ENCODE data around the gene FGF6.

Gene FGF6

DNA sequence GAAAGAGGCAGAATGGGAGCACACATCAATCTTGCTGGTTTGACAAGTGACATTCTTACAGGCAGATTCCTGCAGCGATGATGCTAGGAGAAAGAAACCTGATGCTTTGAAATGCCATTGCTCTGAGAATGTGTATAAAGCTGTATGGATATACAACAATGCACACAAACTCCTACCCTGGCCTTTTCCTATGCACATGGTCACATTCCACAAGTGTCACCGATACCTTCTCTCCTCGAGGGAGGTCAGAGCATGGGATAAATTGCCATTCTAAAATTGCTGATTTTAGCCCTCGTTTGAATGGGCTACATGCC lies 11.9 kb downstream of the FGF6 start:
- Histone ChIP-seq H3K4me1 (ENCODE audit: control extremely low read depth in 1 of 4, control insufficient read depth in 4 of 4, insufficient read depth in 4 of 4, low read length in 3 of 4) (peaks cover 1 to 28% (median 6%) of the 10 kb centered on the region in 4 experiments), H3K27me3 (replicated peaks in 2 of 5; ENCODE audit: control insufficient read depth in 4 of 5, insufficient read depth in 5 of 5, low read length in 4 of 5) (no peaks in the 10 kb centered on the region), H3K36me3 (ENCODE audit: control insufficient read depth in 4 of 4, insufficient read depth in 4 of 4, low read length in 3 of 4) (no peaks in the 10 kb centered on the region), H3K27ac (ENCODE audit: insufficient read depth in 1 of 2, low read depth in 1 of 2, low read length in 2 of 2, poor library complexity in 1 of 2, severe bottlenecking in 2 of 2) (no peak overlapping the region), H3K9me3 (ENCODE audit: control extremely low read depth in 1 of 5, control insufficient read depth in 4 of 5, insufficient read depth in 2 of 5, low read depth in 1 of 5, low read length in 4 of 5) (no peaks in the 10 kb centered on the region), H3K4me3 (ENCODE audit: control insufficient read depth in 1 of 7, extremely low read depth in 1 of 7, insufficient read depth in 4 of 7, low read depth in 2 of 7, low read length in 6 of 7) (no peak overlapping the region)
- ChIA-PET POLR2A (no interaction called here), CTCF (no interaction called here)
- no peak for DNase-seq
- WGBS (ENCODE audit: insufficient coverage) = 100% methylated on average over 3 of the region's 4 CpGs

DNA sequence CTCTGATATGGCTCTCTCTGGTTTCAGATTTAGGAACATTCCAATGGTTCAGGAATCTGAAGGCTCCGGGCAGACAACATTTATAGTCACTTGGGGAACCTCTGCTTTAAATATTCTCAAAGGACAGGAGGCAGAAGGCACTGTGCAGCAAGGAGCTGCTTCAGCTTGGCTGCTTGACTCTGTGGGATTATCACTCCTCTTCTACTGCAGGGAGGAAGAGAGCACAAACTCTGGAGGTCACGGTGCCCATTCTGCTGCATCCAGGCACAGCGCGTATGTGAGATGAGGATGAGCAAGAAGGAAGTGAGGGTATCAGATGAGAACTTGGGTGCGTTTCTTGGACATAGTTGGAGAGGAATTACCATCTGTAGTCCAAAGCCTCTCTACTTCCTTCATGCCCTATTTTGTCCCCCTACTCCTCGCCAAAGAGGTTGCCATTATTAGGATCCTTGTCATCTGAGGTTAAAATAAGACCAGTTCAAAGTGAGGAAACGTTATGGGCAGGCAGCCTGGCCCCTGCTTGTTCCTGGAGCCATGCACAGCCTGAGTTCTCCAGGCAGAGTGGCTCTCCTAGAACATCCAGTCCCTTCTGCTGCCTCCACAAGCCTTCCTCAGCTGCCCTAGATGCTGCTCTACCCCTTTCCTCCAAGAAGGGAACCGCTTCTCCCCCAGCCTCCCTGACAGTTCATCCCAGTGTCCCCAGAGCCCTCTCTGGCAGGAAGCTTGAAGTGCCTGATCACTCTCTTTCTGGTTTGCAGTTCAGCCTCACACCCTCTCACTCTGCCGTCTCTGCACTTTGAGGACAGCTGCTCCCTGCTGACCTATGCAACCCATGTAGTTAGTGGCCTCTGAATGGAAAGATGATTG lies 12.5 kb downstream of the FGF6 start:
- no peak overlapping the region for H3K4me3 ChIP-seq (ENCODE audit: control insufficient read depth in 1 of 7, extremely low read depth in 1 of 7, insufficient read depth in 4 of 7, low read depth in 2 of 7, low read length in 6 of 7)
- no peaks in the 10 kb centered on the region for H3K36me3 ChIP-seq (ENCODE audit: control insufficient read depth in 4 of 4, insufficient read depth in 4 of 4, low read length in 3 of 4)
- CTCF ChIA-PET = interaction anchor here (2.7 kb wide), 1 partner anchor 11 kb away, joined by 10 read pairs; no protein-coding TSS in a partner anchor
- H3K27ac ChIP-seq (ENCODE audit: insufficient read depth in 1 of 2, low read depth in 1 of 2, low read length in 2 of 2, poor library complexity in 1 of 2, severe bottlenecking in 2 of 2) = no peak overlapping the region
- H3K9me3 ChIP-seq (ENCODE audit: control extremely low read depth in 1 of 5, control insufficient read depth in 4 of 5, insufficient read depth in 2 of 5, low read depth in 1 of 5, low read length in 4 of 5) = no peaks in the 10 kb centered on the region
- no peaks in the 10 kb centered on the region for H3K27me3 ChIP-seq (replicated peaks in 2 of 5; ENCODE audit: control insufficient read depth in 4 of 5, insufficient read depth in 5 of 5, low read length in 4 of 5)
- 77% methylated on average over 5 of the region's 9 CpGs for WGBS (ENCODE audit: insufficient coverage)
- DNase-seq = no peak
- H3K4me1 ChIP-seq (ENCODE audit: control extremely low read depth in 1 of 4, control insufficient read depth in 4 of 4, insufficient read depth in 4 of 4, low read length in 3 of 4) = peaks cover 1 to 28% (median 6%) of the 10 kb centered on the region in 4 experiments
- POLR2A ChIA-PET = interaction anchor here (0.6 kb wide), 1 partner anchor 108 kb away, joined by 5 read pairs; no protein-coding TSS in a partner anchor

DNA sequence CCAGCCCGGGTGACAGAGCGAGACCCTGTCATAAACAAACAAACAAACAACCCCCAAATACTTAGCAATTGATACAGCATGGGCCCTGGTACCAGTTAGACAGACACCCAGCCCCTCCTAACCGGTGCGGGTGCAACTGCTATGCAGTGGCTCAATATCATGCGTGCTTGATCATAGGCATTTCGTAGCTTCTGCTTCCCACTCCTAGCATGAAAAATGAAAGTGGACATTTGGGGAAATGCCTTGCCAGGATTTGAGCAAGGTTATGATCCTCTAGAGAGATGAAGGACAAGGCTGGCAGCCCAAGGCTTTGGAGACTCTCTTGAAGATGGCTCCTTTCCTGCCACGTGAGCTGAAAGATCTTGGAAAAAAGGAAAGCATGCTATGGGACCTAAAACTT lies 13.7 kb downstream of the FGF6 start:
- no peak for DNase-seq
- WGBS (ENCODE audit: insufficient coverage) = 98% methylated on average over 5 of the region's 7 CpGs
- CTCF ChIA-PET = interaction anchor here (2.0 to 2.7 kb wide), 2 partner anchors 9 to 11 kb away, joined by 9 to 10 read pairs; no protein-coding TSS in a partner anchor

DNA sequence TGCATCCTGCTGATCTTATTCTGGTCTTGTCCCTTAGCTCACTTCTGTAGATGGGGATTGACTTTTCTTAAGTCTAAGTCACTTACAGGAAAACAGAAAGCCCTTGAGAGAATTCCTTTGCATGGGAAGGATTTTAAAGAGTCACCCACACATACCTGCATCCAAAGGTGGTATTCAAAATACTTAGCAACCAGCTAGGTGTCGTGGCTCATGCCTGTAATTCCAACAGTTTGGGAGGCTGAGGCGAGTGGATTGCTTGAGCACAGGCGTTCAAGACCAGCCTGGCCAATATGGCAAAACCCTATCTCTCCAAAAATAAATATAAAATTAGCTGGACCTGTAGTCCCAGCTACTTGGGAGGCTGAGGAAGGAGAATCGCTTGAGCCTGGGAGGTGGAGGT lies 14.2 kb downstream of the FGF6 start:
- H3K27ac ChIP-seq (ENCODE audit: insufficient read depth in 1 of 2, low read depth in 1 of 2, low read length in 2 of 2, poor library complexity in 1 of 2, severe bottlenecking in 2 of 2) = no peak overlapping the region
- H3K36me3 ChIP-seq (ENCODE audit: control insufficient read depth in 4 of 4, insufficient read depth in 4 of 4, low read length in 3 of 4) = no peaks in the 10 kb centered on the region
- ChIA-PET CTCF (interaction anchor here (2.0 to 2.7 kb wide), 2 partner anchors 9 to 11 kb away, joined by 9 to 10 read pairs; no protein-coding TSS in a partner anchor), POLR2A (no interaction called here)
- peaks cover 1 to 28% (median 6%) of the 10 kb centered on the region in 4 experiments for H3K4me1 ChIP-seq (ENCODE audit: control extremely low read depth in 1 of 4, control insufficient read depth in 4 of 4, insufficient read depth in 4 of 4, low read length in 3 of 4)
- DNase-seq = no peak
- 100% methylated on average over 3 of the region's 4 CpGs for WGBS (ENCODE audit: insufficient coverage)
- H3K4me3 ChIP-seq (ENCODE audit: control insufficient read depth in 1 of 7, extremely low read depth in 1 of 7, insufficient read depth in 4 of 7, low read depth in 2 of 7, low read length in 6 of 7) = no peak overlapping the region
- H3K9me3 ChIP-seq (ENCODE audit: control extremely low read depth in 1 of 5, control insufficient read depth in 4 of 5, insufficient read depth in 2 of 5, low read depth in 1 of 5, low read length in 4 of 5) = no peaks in the 10 kb centered on the region
- no peaks in the 10 kb centered on the region for H3K27me3 ChIP-seq (replicated peaks in 2 of 5; ENCODE audit: control insufficient read depth in 4 of 5, insufficient read depth in 5 of 5, low read length in 4 of 5)

More for the DNA sequence above, 13.7 kb downstream of the FGF6 start:
- Histone ChIP-seq H3K4me1 (ENCODE audit: control extremely low read depth in 1 of 4, control insufficient read depth in 4 of 4, insufficient read depth in 4 of 4, low read length in 3 of 4) (peaks cover 1 to 28% (median 6%) of the 10 kb centered on the region in 4 experiments), H3K27ac (ENCODE audit: insufficient read depth in 1 of 2, low read depth in 1 of 2, low read length in 2 of 2, poor library complexity in 1 of 2, severe bottlenecking in 2 of 2) (no peak overlapping the region), H3K9me3 (ENCODE audit: control extremely low read depth in 1 of 5, control insufficient read depth in 4 of 5, insufficient read depth in 2 of 5, low read depth in 1 of 5, low read length in 4 of 5) (no peaks in the 10 kb centered on the region), H3K36me3 (ENCODE audit: control insufficient read depth in 4 of 4, insufficient read depth in 4 of 4, low read length in 3 of 4) (no peaks in the 10 kb centered on the region), H3K27me3 (replicated peaks in 2 of 5; ENCODE audit: control insufficient read depth in 4 of 5, insufficient read depth in 5 of 5, low read length in 4 of 5) (no peaks in the 10 kb centered on the region), H3K4me3 (ENCODE audit: control insufficient read depth in 1 of 7, extremely low read depth in 1 of 7, insufficient read depth in 4 of 7, low read depth in 2 of 7, low read length in 6 of 7) (no peak overlapping the region)
- POLR2A ChIA-PET = no interaction called here

DNA sequence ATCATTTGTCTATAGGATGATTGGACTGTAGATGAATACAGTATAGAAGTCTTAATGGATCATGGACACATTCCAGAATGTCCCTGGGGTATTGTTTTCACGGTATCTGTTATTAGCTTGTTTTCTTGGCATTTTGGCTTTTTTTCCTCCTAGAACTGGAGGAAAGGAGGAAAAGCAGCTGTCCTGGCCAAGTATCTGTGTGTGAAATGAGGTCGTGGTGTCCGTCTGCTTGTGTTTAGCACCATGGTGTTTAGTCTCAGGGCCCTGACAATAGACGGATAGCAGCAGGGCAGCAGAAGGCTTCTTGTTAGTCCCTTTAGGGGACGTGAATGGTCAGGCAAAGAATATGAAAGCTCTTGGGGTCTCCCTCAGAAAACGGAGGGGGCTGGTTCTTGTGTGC lies 21.2 kb downstream of the FGF6 start:
- Histone ChIP-seq H3K27ac (ENCODE audit: insufficient read depth in 1 of 2, low read depth in 1 of 2, low read length in 2 of 2, poor library complexity in 1 of 2, severe bottlenecking in 2 of 2) (no peak overlapping the region), H3K36me3 (ENCODE audit: control insufficient read depth in 4 of 4, insufficient read depth in 4 of 4, low read length in 3 of 4) (no peaks in the 10 kb centered on the region), H3K4me3 (ENCODE audit: control insufficient read depth in 1 of 7, extremely low read depth in 1 of 7, insufficient read depth in 4 of 7, low read depth in 2 of 7, low read length in 6 of 7) (no peak overlapping the region), H3K9me3 (ENCODE audit: control extremely low read depth in 1 of 5, control insufficient read depth in 4 of 5, insufficient read depth in 2 of 5, low read depth in 1 of 5, low read length in 4 of 5) (no peaks in the 10 kb centered on the region), H3K4me1 (ENCODE audit: control extremely low read depth in 1 of 4, control insufficient read depth in 4 of 4, insufficient read depth in 4 of 4, low read length in 3 of 4) (peaks cover 0 to 7% (median 0%) of the 10 kb centered on the region in 4 experiments), H3K27me3 (replicated peaks in 2 of 5; ENCODE audit: control insufficient read depth in 4 of 5, insufficient read depth in 5 of 5, low read length in 4 of 5) (no peaks in the 10 kb centered on the region)
- no peak for DNase-seq
- CTCF ChIA-PET = no interaction called here
- POLR2A ChIA-PET = no interaction called here
- WGBS (ENCODE audit: insufficient coverage) = 98% methylated on average over 5 of the region's 6 CpGs

DNA sequence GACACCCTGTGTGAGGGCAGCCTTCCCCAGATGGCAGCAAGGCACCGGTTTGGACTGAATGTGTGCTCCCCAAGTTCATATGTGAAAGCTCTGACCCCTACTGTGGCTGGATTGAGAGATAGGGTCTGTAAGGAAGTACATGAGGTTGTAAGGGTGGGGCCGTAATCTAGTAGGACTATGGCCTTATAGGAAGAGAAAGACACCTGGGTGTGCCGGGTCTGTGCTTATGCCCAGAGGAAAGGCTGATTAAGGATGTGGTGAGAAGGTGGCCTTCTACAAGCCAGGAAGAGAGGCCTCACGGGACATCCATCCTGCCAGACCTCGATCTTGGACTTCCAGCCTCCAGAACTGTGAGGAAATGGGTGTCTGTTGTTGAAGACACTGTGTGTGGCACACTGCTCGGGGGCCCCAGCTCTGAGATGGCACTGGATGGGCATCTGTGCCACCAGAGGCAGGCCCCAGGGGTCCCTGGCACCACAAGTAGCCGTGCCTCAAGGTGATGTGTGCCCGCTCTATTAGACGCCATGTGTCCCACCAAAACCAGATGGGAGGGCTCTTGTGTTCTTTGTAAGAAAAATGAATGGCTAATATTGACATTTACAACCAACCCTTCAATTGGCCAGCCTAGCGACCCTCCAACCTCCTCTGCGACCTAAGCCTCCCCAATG lies 22.0 kb downstream of the FGF6 start:
- ChIA-PET CTCF (interaction anchor here (1.1 to 4.5 kb wide), 3 partner anchors 8 to 42 kb away, joined by 3 to 30 read pairs (median 10); no protein-coding TSS in a partner anchor), POLR2A (no interaction called here)
- Histone ChIP-seq H3K4me1 (ENCODE audit: control extremely low read depth in 1 of 4, control insufficient read depth in 4 of 4, insufficient read depth in 4 of 4, low read length in 3 of 4) (peaks cover 0 to 7% (median 0%) of the 10 kb centered on the region in 4 experiments), H3K27ac (ENCODE audit: insufficient read depth in 1 of 2, low read depth in 1 of 2, low read length in 2 of 2, poor library complexity in 1 of 2, severe bottlenecking in 2 of 2) (no peak overlapping the region), H3K4me3 (ENCODE audit: control insufficient read depth in 1 of 7, extremely low read depth in 1 of 7, insufficient read depth in 4 of 7, low read depth in 2 of 7, low read length in 6 of 7) (no peak overlapping the region), H3K36me3 (ENCODE audit: control insufficient read depth in 4 of 4, insufficient read depth in 4 of 4, low read length in 3 of 4) (no peaks in the 10 kb centered on the region), H3K27me3 (replicated peaks in 2 of 5; ENCODE audit: control insufficient read depth in 4 of 5, insufficient read depth in 5 of 5, low read length in 4 of 5) (no peaks in the 10 kb centered on the region), H3K9me3 (ENCODE audit: control extremely low read depth in 1 of 5, control insufficient read depth in 4 of 5, insufficient read depth in 2 of 5, low read depth in 1 of 5, low read length in 4 of 5) (no peaks in the 10 kb centered on the region)
- WGBS (ENCODE audit: insufficient coverage) = 83% methylated on average over 5 of the region's 11 CpGs
- no peak for DNase-seq

DNA sequence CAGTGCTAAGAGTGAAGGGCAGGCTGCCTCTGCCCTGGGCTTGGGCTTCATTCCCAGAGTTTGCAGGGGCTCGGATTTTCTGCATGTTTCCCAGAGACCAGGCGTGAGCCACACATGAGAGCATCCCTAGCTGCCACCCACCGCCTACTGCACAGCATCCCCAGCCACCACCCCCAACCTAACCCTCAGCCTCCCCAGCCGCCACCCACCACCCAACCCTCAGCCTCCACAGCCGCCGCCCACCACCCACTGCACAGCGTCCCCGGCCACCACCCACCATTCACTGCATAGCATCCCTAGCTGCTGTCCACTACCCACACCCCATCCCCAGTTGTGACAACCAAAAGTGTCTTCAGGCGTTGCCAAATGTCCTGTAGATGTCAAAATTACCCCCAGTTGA lies 22.6 kb downstream of the FGF6 start:
- POLR2A ChIA-PET = no interaction called here
- CTCF ChIA-PET = interaction anchor here (0.6 to 4.5 kb wide), 5 partner anchors 9 to 581 kb away, joined by 3 to 30 read pairs (median 6); no protein-coding TSS in a partner anchor
- Histone ChIP-seq H3K9me3 (ENCODE audit: control extremely low read depth in 1 of 5, control insufficient read depth in 4 of 5, insufficient read depth in 2 of 5, low read depth in 1 of 5, low read length in 4 of 5) (no peaks in the 10 kb centered on the region), H3K27ac (ENCODE audit: insufficient read depth in 1 of 2, low read depth in 1 of 2, low read length in 2 of 2, poor library complexity in 1 of 2, severe bottlenecking in 2 of 2) (no peak overlapping the region), H3K4me3 (ENCODE audit: control insufficient read depth in 1 of 7, extremely low read depth in 1 of 7, insufficient read depth in 4 of 7, low read depth in 2 of 7, low read length in 6 of 7) (no peak overlapping the region), H3K4me1 (ENCODE audit: control extremely low read depth in 1 of 4, control insufficient read depth in 4 of 4, insufficient read depth in 4 of 4, low read length in 3 of 4) (peaks cover 0 to 8% (median 0%) of the 10 kb centered on the region in 4 experiments), H3K27me3 (replicated peaks in 2 of 5; ENCODE audit: control insufficient read depth in 4 of 5, insufficient read depth in 5 of 5, low read length in 4 of 5) (no peaks in the 10 kb centered on the region), H3K36me3 (ENCODE audit: control insufficient read depth in 4 of 4, insufficient read depth in 4 of 4, low read length in 3 of 4) (no peaks in the 10 kb centered on the region)
- 95% methylated on average over 6 of the region's 9 CpGs for WGBS (ENCODE audit: insufficient coverage)
- no peak for DNase-seq
